Endothelial cell of umbilical vein (primary cell): ENCODE measurements around the gene HTT. TPM values are rescaled to one million over a fixed set of nuclear protein-coding genes. Genes with fewer than 3 reads are reported as not detected.

Experiments used
- BruUV-seq: library from RNA; stranded (reverse); fragments of 400-500 nt; replicated peaks from 2 replicates; lab custom pipeline; 2021; lab: Mats Ljungman, UMichigan
- CTCF ChIA-PET: fragments of 300-600, 350-600 bp; sonication (Branson Sonifier 250); formaldehyde crosslinking; loops from one replicate; lab custom pipeline; 2021; ENCODE audit warnings: antibody characterized with exemption, inconsistent platforms; lab: Charles Lee
- POLR2A ChIA-PET: fragments of 300-600, 350-600 bp; sonication (Branson Sonifier 250); formaldehyde crosslinking; loops from one replicate; lab custom pipeline; 2021; ENCODE audit warnings: antibody characterized with exemption, inconsistent platforms; lab: Charles Lee
- DNase-seq: peaks from one replicate; pipeline ENCODE4 v3.0.0-alpha.2; 2011; ENCODE audit warnings: low read depth, low spot score
- FAIRE-seq: peaks from 2 replicates; lab custom pipeline; 2011; peaks lifted over from hg19 to GRCh38; lab: Jason Lieb, UNC
- H2AFZ ChIP-seq: 2 replicates; pipeline ENCODE4 v1.6.0; 2012; ENCODE audit warnings: low read depth, low read length, control low read depth, inconsistent platforms
- H3K27ac ChIP-seq: 2 replicates; pipeline ENCODE4 v1.5.1; 2011; ENCODE audit warnings: low read depth, mild to moderate bottlenecking, control low read depth, low read length, moderate library complexity; ENCODE audit not compliant: insufficient read depth
- H3K27me3 ChIP-seq, 2 experiments: 2 replicates each; pipeline versions ENCODE4 v1.6.0 to v1.6.1; 2011; ENCODE audit warnings: low read length in 2 of 2, mixed read lengths in 1 of 2; ENCODE audit not compliant: control insufficient read depth in 2 of 2, insufficient read depth in 2 of 2
- H3K36me3 ChIP-seq, 2 experiments: 2 replicates in 1 of 2; 3 replicates in 1 of 2; pipeline ENCODE4 v1.5.1; 2011; ENCODE audit warnings: low read length in 2 of 2, mild to moderate bottlenecking in 1 of 2, moderate library complexity in 1 of 2; ENCODE audit not compliant: control insufficient read depth in 2 of 2, insufficient read depth in 2 of 2; ENCODE audit errors: extremely low read depth in 1 of 2
- H3K4me1 ChIP-seq: 3 replicates; pipeline ENCODE4 v1.5.1; 2011; ENCODE audit warnings: mild to moderate bottlenecking, low read length; ENCODE audit not compliant: control insufficient read depth, insufficient read depth; ENCODE audit errors: extremely low read depth
- H3K4me2 ChIP-seq: 2 replicates; pipeline ENCODE4 v1.6.1; 2011; ENCODE audit warnings: low read length, control low read depth, mixed read lengths; ENCODE audit not compliant: insufficient read depth
- H3K4me3 ChIP-seq, 3 experiments: fragments of 200-600 bp in 1 of 3; sonication (generic), shearing (Covaris generic) in 1 of 3; replicated peaks in 1 of 3; 2 replicates each; pipeline ENCODE4 v1.5.1; 2011 to 2016; ENCODE audit warnings: control low read depth in 3 of 3, low read length in 3 of 3, mild to moderate bottlenecking in 2 of 3, inconsistent platforms in 1 of 3, low read depth in 1 of 3, moderate library complexity in 1 of 3; ENCODE audit not compliant: insufficient read depth in 1 of 3
- H3K79me2 ChIP-seq: 2 replicates; pipeline ENCODE4 v1.6.0; 2012; ENCODE audit warnings: low read length, inconsistent platforms; ENCODE audit not compliant: control insufficient read depth, insufficient read depth
- H3K9ac ChIP-seq: replicated peaks from 2 replicates; pipeline ENCODE3; 2011; ENCODE audit warnings: low read length, control low read depth; ENCODE audit not compliant: insufficient read depth; ENCODE audit errors: extremely low read depth
- H3K9me1 ChIP-seq: replicated peaks from 3 replicates; pipeline ENCODE4 v1.6.0; 2011; ENCODE audit warnings: mild to moderate bottlenecking, low read length; ENCODE audit not compliant: control insufficient read depth, insufficient read depth; ENCODE audit errors: extremely low read depth
- H3K9me3 ChIP-seq: replicated peaks from 2 replicates; pipeline ENCODE4 v1.5.1; 2012; ENCODE audit warnings: low read length, inconsistent platforms; ENCODE audit not compliant: control insufficient read depth, insufficient read depth
- H4K20me1 ChIP-seq: replicated peaks from 2 replicates; pipeline ENCODE3; 2011; ENCODE audit warnings: mild to moderate bottlenecking, low read length; ENCODE audit not compliant: control insufficient read depth, insufficient read depth; ENCODE audit errors: extremely low read depth
- CTCF ChIP-seq, 2 donors: IDR thresholded peaks; 1 replicate in 1 of 2; 2 replicates in 1 of 2; pipeline ENCODE4 v1.5.1; 2011; ENCODE audit warnings: low read length in 2 of 2, mild to moderate bottlenecking in 2 of 2, moderate library complexity in 2 of 2, control low read depth in 1 of 2, inconsistent platforms in 1 of 2, low read depth in 1 of 2; ENCODE audit not compliant: insufficient read depth in 1 of 2; ENCODE audit errors: extremely low read depth in 1 of 2
- EZH2 ChIP-seq: IDR thresholded peaks from 2 replicates; pipeline ENCODE4 v1.6.1; 2012; ENCODE audit warnings: borderline replicate concordance, low read depth, mild to moderate bottlenecking, moderate library complexity, low read length, inconsistent platforms; ENCODE audit not compliant: severe bottlenecking
- GATA2 ChIP-seq: IDR thresholded peaks from 2 replicates; pipeline ENCODE4 v1.7.0; 2011; ENCODE audit warnings: low read depth, mild to moderate bottlenecking, moderate library complexity, mixed read lengths, low read length; ENCODE audit not compliant: insufficient read length, insufficient read depth
- JUN ChIP-seq: IDR thresholded peaks from 2 replicates; pipeline ENCODE4 v1.6.1; 2011; ENCODE audit warnings: borderline replicate concordance, low read depth; ENCODE audit not compliant: insufficient read length, insufficient read depth
- MAX ChIP-seq: IDR thresholded peaks from 2 replicates; pipeline ENCODE4 v1.6.1; 2011; ENCODE audit not compliant: insufficient read depth, insufficient read length
- MYC ChIP-seq: IDR thresholded peaks from one replicate; pipeline ENCODE4 v1.6.1; 2011; ENCODE audit warnings: mild to moderate bottlenecking, low read depth, low read length
- POLR2A ChIP-seq: IDR thresholded peaks from 2 replicates; pipeline ENCODE4 v1.6.1; 2012; ENCODE audit warnings: low read depth, mild to moderate bottlenecking, control low read depth, low read length
- dilution Hi-C: fragments of 300-500 bp; cut with MboI; formaldehyde crosslinking; loops from one replicate; pipeline ENCODE4 v1.15.0; 2019; ENCODE audit warnings: low sequenced_read_pairs; ENCODE audit not compliant: extremely low pct_ligation_motif_present
- intact Hi-C: fragments of 100-400 bp; cut with micrococcal nuclease; formaldehyde crosslinking; loops from one replicate; pipeline ENCODE4 v1.10.0; 2022
- polyA plus RNA-seq, 4 experiments: library from polyadenylated mRNA; depleted of rRNA in 3 of 4; stranded (reverse) in 3 of 4; unstranded in 1 of 4; fragments of >200 nt; gene quantifications; 2 replicates each; pipeline versions ENCODE4 v1.2.1 to v1.2.3, GENCODE V29; 2011 to 2012; ENCODE audit warnings: missing spikeins in 1 of 4
- total RNA-seq: library from RNA; stranded (reverse); gene quantifications from 2 replicates; pipeline ENCODE4 v1.2.3, GENCODE V29; 2021

HTT gene
- total and polyA plus RNA-seq, 2 donors (not counting 3 experiments of a cell fraction or from before 2014, with no cell fraction given): 15.7 to 61.2 TPM

- ChIA-PET CTCF (no interaction called here), POLR2A (no interaction called here)
- no TSS peak for BruUV-seq
- peaks cover 12 to 17% of the 10 kb centered on the region in 2 experiments for H3K36me3 ChIP-seq
- FAIRE-seq: no peak
- H3K9me3 ChIP-seq: no peaks in the 10 kb centered on the region
- TF ChIP-seq EZH2: no peak
- peak in 1 of 2 donors; percentile 6 for TF ChIP-seq CTCF (IDR thresholded peaks at IDR 0.05; ENCODE audit: extremely low read depth in 1 of 2, insufficient read depth in 1 of 2, low read depth in 1 of 2, low read length in 2 of 2)
- intact Hi-C loops: no loop called here
- no peaks in the 10 kb centered on the region for H4K20me1 ChIP-seq
- H3K9me1 ChIP-seq: no peaks in the 10 kb centered on the region
- no peak overlapping the region for H3K4me3 ChIP-seq
- H3K27ac ChIP-seq: no peak overlapping the region
- no peak overlapping the region for H2AFZ ChIP-seq
- peaks cover 2% of the 10 kb centered on the region for H3K4me1 ChIP-seq
- no peaks in the 10 kb centered on the region for H3K27me3 ChIP-seq
- peak; percentile 88 for DNase-seq
- no peak overlapping the region for H3K9ac ChIP-seq
- H3K79me2 ChIP-seq: no peaks in the 10 kb centered on the region
- no peak overlapping the region for H3K4me2 ChIP-seq
- dilution Hi-C loops: no loop called here
Measured at GRCh38 chr4:3207531-3208037, 133.1 kb downstream of the HTT start.

GRCh38 chr4:3208826-3209225, 134.3 kb downstream of the HTT start:
- Histone ChIP-seq H3K9me3 (no peaks in the 10 kb centered on the region), H3K9me1 (no peaks in the 10 kb centered on the region), H2AFZ (no peak overlapping the region), H3K9ac (no peak overlapping the region), H3K79me2 (no peaks in the 10 kb centered on the region), H3K4me3 (no peak overlapping the region), H3K27ac (no peak overlapping the region), H3K36me3 (peaks cover 12 to 28% of the 10 kb centered on the region in 2 experiments), H4K20me1 (no peaks in the 10 kb centered on the region), H3K4me1 (peaks cover 2% of the 10 kb centered on the region), H3K27me3 (no peaks in the 10 kb centered on the region), H3K4me2 (no peak overlapping the region)
- no TSS peak for BruUV-seq
- CTCF ChIA-PET: no interaction called here
- POLR2A ChIA-PET: no interaction called here
- no peak for FAIRE-seq
- intact Hi-C loops (no loop called here), dilution Hi-C loops (no loop called here)
- no peak for DNase-seq
- TF ChIP-seq EZH2: no peak
- no peak for TF ChIP-seq JUN
- TF ChIP-seq GATA2: no peak
- TF ChIP-seq POLR2A: no peak
- no peak for TF ChIP-seq CTCF (IDR thresholded peaks at IDR 0.05; ENCODE audit: extremely low read depth in 1 of 2, insufficient read depth in 1 of 2, low read depth in 1 of 2, low read length in 2 of 2)
- no peak for TF ChIP-seq MYC
- TF ChIP-seq MAX: no peak
